Erythroblast (primary cell): ENCODE data around the gene HOXB2.
"Not testable (repeated sequence)": the region's sequence is repeated elsewhere in the genome, so short reads cannot be mapped to it uniquely, and the experiment has no call there.

ENCODE experiments used
- DNase-seq, 2 experiments: peaks; one replicate each; lab custom pipeline; 2025; lab: John Stamatoyannopoulos, UW
- GATA1 ChIP-seq: IDR thresholded peaks from 2 replicates; pipeline ENCODE4 v1.6.1; 2011; ENCODE audit warnings: low read depth, mild to moderate bottlenecking, control low read depth, low read length, moderate library complexity
- POLR2A ChIP-seq: IDR thresholded peaks from 2 replicates; pipeline ENCODE4 v1.6.1; 2011; ENCODE audit warnings: mild to moderate bottlenecking, low read length

Gene HOXB2

GRCh38 chr17:48541577-48542113, 3.3 kb downstream of the HOXB2 start:
- DNase-seq = peak; percentile 68 to 73
- TF ChIP-seq GATA1 (no peak), POLR2A (peak; percentile 56)

GRCh38 chr17:48541036-48541576, 3.8 kb downstream of the HOXB2 start:
- TF ChIP-seq GATA1 = no peak
- TF ChIP-seq POLR2A = no peak
- DNase-seq = peak; percentile 45

- no peak for TF ChIP-seq POLR2A
- TF ChIP-seq GATA1 = no peak
- DNase-seq = no peak
Measured at GRCh38 chr17:48540213-48540612, 4.7 kb downstream of the HOXB2 start.

GRCh38 chr17:48539177-48539576, 5.7 kb downstream of the HOXB2 start:
- TF ChIP-seq GATA1 (no peak), POLR2A (no peak)
- DNase-seq = no peak

GRCh38 chr17:48537316-48537715, 7.6 kb downstream of the HOXB2 start:
- no peak for TF ChIP-seq GATA1
- TF ChIP-seq POLR2A = no peak
- DNase-seq = no peak

- not testable (repeated sequence) for DNase-seq
Measured at GRCh38 chr17:48535793-48536559, 8.9 kb downstream of the HOXB2 start.

- DNase-seq = no peak
- TF ChIP-seq POLR2A (no peak), GATA1 (no peak)
Measured at GRCh38 chr17:48532261-48532660, 12.6 kb downstream of the HOXB2 start.

GRCh38 chr17:48530887-48531272, 14.0 kb downstream of the HOXB2 start, which contains the start of gene HOXB1:
HOXB1 (minus strand) TSS chr17:48531011; CDS start chr17:48530904, 107 bp downstream.
- TF ChIP-seq POLR2A = no peak
- TF ChIP-seq GATA1 = no peak
- no peak for DNase-seq

GRCh38 chr17:48530208-48530886, 14.6 kb downstream of the HOXB2 start:
- no peak for DNase-seq
- no peak for TF ChIP-seq GATA1
- TF ChIP-seq POLR2A = no peak

GRCh38 chr17:48529683-48530009, 15.3 kb downstream of the HOXB2 start:
- TF ChIP-seq POLR2A (no peak), GATA1 (no peak)
- DNase-seq = no peak

- TF ChIP-seq GATA1 (no peak), POLR2A (no peak)
- no peak for DNase-seq
Measured at GRCh38 chr17:48528936-48529682, 15.8 kb downstream of the HOXB2 start.

- no peak for DNase-seq
- no peak for TF ChIP-seq POLR2A
- TF ChIP-seq GATA1 = no peak
Measured at GRCh38 chr17:48528153-48528935, 16.6 kb downstream of the HOXB2 start.

- TF ChIP-seq GATA1 = no peak
- no peak for TF ChIP-seq POLR2A
- DNase-seq = no peak
Measured at GRCh38 chr17:48527547-48527932, 17.4 kb downstream of the HOXB2 start.
